Suppressor macrophage treated with lipopolysaccharide for 1 hour (primary cell): ENCODE measurements around the gene PRSS21.
A peak's percentile ranks its signal among the peaks of the same experiment; 100 is the strongest.

Experiments
- DNase-seq, 3 donors: peaks; one replicate each; pipeline ENCODE4 v3.0.0-alpha.2; 2020 to 2022

PRSS21 gene

DNA sequence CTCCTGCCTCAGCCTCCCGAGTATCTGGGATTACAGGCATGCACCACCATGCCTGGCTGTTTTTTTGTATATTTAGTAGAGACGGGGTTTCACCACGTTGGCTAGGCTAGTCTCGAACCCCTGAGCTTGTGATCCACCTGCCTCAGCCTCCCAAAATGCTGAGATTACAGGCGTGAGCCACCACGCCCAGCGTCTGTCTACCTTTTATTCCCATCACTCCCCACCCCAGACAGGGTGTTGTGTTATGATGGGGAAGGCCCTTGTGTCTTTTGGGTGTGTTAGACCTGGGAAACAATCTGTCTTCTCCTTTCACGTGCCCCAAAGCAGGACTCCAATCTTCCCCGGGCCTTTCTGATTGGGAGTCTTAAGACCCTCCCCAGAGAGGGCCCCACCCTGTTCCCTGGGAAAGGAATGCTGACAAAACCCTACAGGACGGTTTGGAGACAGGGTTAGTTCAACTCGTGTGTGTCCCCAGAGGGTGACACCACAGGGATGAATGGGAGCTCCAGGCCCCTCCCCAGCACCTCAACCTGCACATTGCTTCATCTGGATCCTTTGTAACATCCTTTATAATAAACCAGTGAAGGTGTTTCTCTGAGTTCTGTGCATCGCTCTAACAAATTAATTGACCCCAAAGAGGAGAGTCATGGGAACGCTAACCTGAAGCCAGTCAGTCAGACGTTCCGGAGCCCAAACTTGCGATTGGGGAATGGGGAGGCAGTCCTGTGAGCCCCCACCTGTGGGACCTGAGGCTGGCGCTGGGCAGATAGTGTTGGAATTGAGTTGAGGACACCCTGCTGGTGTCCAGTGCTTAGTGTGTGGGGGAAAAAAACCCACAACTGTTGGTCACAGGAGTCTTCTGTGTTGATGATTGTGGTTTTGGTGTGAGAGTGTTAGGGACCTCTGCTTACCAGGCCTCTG, 36.8 kb upstream of the PRSS21 start:
- no peak for DNase-seq

DNA sequence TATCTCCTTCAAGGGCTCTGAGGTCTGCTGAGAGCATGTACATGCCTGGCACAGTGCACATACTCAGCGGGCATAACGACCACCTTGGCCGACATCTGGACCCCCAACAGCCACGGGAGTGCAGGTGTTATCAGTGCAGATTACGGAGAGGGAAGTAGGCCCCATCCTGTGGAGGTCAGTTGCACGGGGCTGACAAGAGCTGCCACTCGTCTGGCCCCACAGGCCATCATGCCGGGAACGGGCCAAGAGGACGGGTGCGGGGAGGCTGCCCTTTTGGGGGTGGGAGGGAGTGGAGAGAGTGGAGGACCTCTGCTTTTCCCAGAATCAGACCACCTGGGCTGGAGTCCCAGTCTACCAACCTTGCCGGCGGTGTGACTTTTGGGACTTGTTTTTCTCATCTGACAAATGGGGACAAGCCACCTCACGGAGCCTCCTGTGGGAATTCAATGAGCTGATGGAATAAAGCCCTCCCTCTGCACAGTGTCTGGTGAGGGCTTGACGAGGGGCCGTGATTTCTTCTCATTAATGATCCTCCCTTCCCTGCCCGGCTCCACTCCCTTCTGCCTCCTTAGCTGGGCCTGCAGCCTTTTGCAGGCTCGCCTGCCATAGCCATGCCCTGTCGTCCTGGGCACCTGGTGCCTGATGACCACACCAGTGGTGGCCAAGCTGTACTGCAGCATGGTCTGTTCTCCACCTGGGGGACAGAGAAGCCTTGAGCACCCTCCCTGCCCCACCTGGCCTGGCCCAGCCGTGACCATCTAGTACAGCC, 34.3 kb upstream of the PRSS21 start:
- DNase-seq, result no peak

DNA sequence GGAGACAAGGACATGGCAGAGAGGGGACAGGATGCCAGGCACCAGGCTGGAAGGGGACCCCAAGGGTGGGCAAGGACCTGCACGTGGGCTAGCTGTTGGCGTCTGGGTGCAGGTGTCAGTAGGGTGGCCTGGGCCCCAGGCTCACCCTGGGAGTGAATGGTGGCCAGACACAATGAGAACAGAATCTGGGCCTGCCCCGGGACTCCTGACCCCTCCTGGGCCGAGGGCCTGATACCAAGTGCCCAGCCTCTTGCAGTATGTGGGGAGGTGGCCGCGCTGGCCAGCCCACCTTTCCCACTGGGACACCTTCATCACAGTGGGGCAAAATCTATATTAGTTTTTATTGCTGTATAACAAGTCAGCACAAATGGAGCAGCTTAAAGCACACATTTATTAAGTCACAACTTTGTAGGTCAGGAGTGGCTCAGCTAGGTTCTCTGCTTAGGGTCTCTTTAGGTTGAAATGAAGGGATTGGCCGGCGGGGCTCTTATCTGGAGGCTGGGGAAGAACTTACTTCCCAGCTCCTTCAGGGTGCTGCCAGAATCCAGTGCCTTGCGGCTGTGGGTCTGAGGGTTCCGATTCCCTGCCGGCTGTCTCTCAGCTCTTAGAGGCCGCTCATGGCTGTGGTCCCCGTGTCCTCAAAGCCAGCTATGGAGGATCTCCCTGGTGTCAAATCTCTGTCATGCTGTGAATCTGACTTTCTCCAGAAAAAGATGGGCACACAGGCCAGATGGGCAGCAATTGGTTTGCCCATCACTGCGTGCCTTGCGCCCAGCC, 33.3 kb upstream of the PRSS21 start:
- no peak for DNase-seq

DNA sequence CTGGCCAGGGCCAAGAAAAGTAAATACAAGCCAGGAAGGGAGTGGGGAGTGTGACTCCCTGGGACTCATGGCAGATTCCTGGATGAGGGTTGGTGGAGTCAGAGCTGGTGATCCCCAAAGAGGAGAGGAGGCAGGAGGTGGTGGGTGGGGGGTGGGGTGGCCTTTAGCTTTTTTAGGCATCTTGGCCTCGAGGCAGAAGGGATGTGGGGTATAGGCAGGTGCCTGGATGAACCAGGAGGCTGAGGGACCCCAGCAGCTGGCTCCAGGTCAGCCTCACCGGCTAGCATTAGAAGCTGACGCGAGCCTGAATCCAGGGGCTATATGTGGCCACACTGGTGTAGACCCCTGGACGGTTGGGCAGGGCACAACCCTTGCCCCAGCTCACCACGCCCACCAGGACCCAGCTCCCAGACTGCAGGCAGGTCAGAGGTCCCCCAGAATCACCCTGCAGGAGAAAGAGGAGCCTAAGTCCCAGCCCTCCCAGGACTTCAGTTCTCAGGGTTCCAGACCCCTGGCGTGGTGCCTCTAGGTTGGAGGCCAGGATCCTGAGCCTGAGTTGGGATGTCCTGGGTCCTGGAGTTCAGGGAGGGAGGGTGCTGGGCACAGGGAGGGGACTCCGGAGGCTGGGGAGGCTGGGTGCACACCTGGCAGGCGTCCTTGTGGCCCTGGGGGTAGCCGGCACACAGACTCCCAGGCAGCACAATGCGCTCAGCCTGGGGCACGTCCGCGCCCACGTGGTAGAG, 32.5 kb upstream of the PRSS21 start:
- no peak for DNase-seq

DNA sequence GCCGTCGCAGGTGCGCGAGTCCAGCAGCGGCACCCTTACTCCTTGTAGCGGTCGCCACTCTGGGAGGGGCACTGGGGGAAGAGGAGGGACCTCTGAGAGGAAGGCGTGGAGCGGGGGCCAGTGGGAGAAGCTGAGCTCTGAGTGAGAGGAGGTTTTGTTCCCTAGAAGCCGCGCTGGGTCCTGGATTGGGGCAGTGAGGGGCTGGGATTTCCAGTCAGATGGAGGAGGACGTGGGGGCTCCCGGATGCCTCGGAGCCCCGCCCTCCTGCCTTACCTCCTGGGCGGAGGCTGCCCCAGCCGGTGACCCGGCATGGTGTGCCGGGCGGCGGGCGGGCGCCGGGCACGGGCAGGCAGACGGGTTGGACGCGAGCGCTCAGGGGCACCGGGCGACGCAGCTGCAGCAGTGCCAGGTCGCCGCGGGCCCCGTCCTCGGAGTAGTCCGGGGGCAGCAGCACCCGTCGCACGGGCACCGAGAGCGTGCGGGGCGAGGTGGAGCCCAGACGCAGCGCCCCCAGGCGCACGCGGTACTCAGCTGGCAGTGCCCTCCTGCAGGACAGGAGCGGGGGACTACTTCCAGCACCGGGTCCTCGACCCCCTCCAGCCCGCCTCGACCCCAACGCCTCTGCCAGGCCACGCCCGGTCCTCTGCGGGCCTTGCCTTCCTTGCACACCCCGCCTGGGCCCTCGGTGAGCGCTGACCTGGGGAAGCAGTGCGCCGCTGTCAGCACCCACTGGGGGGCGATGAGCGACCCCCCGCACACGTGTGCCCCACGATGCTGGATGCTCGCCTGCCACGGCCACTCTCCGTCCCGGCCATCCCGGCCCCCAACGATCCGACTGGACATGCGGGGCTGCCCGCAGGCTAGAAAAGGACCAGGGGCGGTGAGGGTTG, 31.7 kb upstream of the PRSS21 start:
- peak; percentile 42 to 67 (median 59) for DNase-seq

DNA sequence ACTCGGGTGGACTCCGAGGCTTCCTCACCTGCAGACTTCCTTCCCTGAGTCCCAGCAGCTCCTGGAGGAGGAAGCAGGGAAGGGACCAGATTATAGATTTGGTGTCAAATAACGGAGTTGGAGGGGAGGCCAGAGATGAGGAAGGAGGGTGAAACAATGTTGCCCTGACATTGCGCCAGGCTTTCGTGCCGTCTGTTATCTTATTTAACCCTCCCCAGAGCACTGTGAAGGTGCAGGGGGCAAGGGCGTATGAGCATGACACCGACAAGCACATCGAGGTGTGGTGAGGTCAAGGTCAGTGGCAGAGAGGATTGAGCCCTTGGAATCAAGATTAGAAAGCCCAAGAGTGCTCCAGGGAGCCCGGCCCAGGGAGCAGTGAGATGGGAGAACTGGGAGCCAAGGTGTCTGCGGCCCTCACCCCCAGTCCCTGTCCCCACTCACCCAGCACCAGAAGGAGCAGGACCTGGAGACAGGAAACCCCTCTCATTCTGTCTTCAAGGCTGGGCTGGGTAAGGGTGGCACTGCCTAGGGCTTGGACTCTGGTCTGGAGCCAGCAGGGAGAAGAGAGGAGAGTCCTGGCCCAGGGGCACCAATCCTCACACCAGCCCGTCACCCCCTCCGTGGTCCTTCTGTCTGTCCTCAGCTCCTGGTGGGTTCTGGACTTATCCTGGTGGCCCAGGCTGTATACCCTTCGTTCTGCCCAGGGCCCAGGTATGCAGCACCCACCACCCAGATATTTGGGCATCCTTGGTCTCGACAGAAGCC, 30.8 kb upstream of the PRSS21 start:
- DNase-seq, result no peak

DNA sequence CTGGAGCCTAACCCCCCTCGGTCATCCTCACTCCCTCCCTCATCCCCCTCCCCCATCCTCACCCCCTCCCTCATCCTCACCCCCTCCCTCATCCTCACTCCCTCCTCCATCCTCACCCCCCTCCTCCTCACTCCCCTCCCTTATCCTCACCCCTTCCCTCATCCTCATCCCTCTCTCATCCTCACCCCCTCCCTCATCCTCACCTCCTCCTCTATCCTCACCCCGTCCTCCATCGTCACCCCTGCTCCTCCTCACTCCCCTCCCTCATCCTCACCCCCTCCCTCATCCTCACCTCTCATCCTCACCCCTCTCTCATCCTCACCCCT, 30.2 kb upstream of the PRSS21 start:
- DNase-seq, result no peak

DNA sequence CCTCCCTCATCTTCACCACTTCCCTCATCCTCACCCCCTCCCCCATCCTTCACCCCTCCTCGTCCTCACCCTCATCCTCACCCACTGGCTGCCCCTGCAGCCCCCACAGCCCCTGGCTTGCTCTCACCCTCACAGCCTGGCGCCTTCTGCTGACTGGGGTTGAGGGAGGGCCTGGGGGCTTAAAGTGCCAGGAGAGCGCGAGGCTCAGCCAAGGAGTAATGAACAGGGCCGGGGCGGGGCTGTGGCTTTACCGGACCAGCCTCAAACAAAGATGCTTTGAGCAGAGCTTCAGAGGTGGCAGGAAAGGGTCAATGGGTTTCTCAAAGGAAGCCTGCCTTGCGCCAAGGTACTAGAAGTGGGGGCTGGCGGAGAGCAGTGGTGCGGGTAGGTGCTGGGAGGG, 29.6 kb upstream of the PRSS21 start, which contains the start of gene PRSS33:
Gene PRSS33 (minus strand): TSS at position 155 of the 400 bp plus-strand sequence. CDS start 1,013 bp downstream, outside the sequence.
- no peak for DNase-seq

DNA sequence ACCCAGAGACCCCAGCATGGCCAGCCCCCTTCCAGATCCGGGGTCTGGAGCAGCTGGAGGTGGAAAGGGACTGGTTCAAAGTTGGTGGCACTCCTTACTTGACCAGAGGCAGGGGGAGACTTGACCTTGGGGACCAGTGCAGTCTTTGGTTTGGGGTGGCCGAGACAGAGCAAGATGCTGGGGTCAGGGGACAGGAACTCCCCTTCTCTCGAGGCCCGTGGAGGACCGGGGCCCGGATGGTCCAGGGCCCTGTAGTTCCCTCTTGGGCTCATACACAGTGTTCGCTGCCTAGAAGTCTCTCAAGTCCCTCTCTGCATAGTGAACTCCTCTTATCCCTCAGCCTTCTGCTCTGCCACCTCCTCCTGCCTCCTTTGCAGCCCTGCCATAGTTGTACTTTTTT, 29.1 kb upstream of the PRSS21 start:
- DNase-seq, result no peak

DNA sequence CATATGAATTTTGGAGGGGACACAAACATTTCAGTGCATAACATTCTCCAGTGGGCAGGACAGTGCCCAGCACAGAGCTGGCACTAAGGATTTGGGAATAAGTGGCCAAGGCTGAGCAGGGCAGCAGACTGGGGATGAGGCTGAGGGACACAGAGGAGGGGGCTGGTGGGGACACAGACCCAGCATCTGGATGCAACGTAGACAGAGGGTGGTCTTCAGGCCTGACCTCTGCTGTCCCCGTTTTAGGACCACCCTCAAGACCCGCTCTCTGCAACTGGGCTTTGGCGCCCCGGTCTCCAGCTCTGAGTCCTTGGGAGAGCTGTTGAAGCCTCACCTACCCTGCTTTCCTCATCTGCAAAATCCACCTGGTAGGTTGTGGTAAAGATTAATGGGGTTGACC, 26.4 kb upstream of the PRSS21 start:
- DNase-seq, result no peak

DNA sequence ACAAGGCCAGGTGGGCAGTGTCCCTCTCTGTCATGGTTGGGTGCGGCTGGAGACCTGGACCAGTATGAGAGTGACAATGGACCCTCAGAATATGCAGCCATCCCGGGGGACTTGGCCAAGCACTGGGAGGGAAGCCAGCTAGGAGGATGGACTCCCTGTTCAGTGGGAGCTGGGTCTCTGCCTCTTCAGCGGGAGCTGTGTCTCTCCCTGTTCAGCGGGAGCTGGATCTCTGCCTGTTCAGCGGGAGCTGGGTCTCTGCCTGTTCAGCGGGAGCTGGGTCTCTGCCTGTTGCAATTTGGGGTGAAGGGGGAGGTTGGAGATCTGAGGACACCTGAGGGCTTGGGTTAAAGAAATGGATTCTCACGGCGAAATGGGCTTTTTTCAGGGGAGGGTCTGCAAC, 25.9 kb upstream of the PRSS21 start:
- no peak for DNase-seq

DNA sequence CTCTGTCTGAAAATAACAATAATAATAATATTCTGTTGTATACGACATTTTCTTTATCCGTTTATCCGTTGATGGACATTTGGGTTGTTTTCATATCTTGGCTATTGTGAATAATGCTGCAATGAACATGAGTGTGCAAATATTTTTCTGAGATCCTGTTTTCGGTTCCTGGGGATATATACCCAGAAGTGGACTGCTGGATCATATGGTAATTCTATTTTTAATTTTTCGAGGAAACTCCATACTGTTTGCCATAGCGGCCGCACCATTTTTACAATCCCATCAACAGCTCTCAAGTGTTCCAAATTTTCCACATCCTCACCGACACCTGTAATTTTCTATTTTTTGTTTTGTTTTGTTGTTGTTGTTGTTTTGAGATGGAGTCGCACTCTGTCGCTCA, 24.1 kb upstream of the PRSS21 start:
- peak in 1 of 3 donors; percentile 33 for DNase-seq

DNA sequence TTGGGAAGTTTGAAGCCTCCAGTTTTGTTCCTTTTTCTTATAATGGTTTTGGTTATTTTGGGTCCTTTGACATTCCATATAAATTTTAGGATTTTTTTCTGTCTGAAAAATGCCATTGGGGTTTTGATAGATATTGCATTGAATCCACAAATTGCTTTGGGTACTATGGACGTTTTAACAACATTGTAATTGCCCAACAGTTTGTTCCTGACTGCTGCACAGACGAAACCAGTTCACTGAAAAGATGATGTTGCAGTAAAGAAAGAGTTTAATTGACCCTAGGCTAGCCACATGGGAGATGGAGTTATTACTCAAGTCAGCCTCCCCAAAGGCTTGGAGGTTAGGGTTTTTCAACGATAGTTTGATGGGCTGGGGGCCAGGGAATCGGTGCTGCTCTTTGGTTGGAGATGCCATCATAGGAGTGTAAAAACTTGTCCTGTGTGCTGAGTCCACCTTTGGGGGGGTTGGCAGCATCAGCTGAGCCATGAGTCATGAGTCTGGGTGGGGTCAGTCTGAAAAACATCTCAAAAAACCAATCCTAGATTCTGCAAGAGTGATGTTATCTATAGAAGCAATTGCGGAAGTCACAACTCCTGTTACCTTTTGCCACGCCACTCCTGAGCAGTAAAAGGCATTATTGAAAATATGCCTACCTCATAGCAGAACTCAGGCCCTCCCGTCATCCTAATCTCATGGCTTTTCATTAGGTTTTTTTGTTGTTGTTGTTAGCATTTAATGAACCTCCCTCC, 21.5 kb upstream of the PRSS21 start:
- peak in 1 of 3 donors; percentile 17 for DNase-seq

DNA sequence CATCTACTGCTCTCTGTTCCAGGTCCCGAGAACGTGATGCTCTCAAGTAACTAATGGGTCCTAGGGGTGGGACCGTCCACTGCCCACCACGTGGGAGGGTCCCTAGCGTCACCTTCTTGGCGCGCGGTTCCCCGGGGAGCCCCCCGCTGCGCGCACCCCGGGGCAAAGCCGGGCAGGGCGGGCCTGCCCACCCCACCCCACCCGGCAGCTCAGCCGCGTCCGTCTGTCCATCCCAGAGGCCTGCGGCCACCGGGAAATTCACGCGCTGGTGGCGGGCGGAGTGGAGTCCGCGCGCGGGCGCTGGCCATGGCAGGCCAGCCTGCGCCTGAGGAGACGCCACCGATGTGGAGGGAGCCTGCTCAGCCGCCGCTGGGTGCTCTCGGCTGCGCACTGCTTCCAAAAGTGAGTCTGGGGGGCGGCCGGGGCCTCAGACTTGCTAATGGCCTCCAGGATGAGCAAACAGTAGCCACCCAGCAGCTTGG, 18.3 kb upstream of the PRSS21 start:
- no peak for DNase-seq

DNA sequence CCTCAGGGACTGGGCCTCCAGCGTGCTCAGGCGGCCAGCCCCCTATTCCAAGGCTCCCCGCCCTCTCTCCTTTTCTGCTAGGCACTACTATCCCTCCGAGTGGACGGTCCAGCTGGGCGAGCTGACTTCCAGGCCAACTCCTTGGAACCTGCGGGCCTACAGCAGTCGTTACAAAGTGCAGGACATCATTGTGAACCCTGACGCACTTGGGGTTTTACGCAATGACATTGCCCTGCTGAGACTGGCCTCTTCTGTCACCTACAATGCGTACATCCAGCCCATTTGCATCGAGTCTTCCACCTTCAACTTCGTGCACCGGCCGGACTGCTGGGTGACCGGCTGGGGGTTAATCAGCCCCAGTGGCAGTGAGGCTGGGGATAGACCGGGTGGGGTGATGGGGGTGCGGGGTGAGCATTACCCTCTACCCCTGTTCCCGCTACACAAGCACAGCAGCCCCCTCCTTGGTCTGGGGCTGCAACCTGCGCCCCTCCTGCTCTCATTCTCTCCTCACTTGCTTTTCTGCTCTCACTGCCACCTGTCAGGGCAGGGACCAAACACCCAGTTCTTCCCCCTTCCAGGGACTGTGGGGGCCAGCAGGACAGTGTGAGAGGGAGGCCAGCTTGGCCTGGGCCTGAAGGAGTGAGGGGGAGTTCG, 17.7 kb upstream of the PRSS21 start:
- no peak for DNase-seq

DNA sequence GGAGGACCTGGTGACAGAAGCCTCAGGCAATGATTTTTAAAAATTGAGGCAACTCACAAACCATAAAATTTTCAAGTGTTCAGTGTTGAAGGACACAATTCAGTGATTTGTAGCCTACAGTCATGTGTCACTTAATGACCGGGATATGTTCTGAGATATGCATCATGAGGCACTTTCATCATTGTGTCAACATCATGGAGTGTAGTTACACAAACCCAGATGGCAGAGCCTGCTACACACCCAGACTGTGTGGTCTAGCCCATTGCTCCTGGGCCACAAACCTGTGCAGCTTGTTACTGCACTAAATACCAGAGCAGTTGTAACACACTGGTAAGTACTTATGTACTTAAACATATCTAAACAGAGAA, 17.2 kb upstream of the PRSS21 start:
- DNase-seq, result peak; percentile 60 to 70 (median 64)

DNA sequence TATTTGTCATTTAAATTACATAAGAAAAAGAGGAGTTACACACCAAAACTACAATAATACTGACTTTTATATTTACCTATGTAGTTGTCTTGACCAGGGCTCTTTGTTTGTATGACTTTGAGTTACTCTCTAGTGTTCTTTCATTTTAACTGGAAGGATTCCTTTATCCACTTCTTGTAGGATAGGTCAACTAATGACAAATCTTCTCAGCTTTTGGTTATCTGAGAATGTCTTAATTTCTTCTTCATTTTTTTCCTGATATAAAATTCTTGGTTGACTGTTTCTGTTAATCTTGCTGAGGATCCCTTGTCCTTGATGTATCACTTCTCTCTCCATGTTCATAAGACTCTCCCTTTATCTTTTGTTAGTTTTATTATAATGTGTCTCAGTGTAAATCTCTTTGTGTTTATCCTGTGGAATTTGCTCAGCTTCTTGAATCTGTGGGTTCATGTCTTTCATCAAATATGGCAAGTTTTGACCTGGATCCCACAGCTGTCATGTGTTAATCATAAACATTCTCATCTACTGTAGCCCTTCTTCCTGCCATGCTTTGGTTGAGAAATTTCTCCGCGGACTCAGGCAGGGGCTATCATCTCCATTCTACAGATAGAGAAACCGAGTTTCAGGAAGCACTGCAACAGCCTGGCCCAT, 13.4 kb upstream of the PRSS21 start:
- no peak for DNase-seq

DNA sequence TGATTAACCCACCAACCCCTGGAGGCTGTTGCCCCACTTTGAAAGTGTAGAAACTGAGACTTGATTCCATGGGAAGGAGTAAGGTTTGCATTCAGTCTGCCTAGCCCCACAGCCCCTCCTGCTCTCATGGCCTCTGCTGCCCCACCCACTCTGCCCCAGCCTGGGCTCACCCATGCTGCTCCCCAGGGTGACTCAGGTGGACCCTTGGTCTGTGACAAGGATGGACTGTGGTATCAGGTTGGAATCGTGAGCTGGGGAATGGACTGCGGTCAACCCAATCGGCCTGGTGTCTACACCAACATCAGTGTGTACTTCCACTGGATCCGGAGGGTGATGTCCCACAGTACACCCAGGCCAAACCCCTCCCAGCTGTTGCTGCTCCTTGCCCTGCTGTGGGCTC, 12.3 kb upstream of the PRSS21 start:
- DNase-seq, result no peak

DNA sequence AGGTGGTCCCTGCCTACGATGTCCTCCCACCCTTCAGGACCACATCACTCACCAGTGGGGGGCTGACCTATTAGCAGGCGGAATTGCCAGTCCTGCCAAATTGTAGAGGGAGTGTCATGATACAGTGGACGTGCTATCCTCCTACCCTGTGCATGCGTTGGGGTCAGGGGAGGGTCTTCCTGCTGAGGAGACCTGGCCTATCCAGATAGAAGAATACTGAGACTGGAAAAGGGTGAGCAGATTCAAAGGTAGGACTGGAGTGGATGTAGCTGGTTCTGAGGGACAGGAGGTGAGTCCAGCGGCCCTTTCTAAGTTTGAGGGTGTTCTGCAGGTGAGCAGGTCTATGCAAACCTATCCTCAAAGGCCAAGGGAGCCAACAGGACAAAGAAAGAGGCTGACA, 10.8 kb upstream of the PRSS21 start:
- no peak for DNase-seq
